GM12875 (cell line): ENCODE measurements around the gene MT3.
"Not testable (repeated sequence)": the region's sequence is repeated elsewhere in the genome, so short reads cannot be mapped to it uniquely, and the experiment has no call there.

ENCODE experiments used
- H3K4me3 ChIP-seq: one replicate; pipeline ENCODE4 v1.5.1; 2011; ENCODE audit warnings: low read depth, low read length, control low read depth
- CTCF ChIP-seq: IDR thresholded peaks from 2 replicates; pipeline ENCODE4 v1.5.1; 2011; ENCODE audit warnings: low read depth, mild to moderate bottlenecking, control low read depth, inconsistent platforms, low read length, moderate library complexity, borderline replicate concordance; ENCODE audit not compliant: insufficient read depth

Gene MT3

GRCh38 chr16:56617212-56618085, 28.1 kb downstream of the MT3 start:
- TF ChIP-seq CTCF, result no peak
- no peak overlapping the region for H3K4me3 ChIP-seq

DNA sequence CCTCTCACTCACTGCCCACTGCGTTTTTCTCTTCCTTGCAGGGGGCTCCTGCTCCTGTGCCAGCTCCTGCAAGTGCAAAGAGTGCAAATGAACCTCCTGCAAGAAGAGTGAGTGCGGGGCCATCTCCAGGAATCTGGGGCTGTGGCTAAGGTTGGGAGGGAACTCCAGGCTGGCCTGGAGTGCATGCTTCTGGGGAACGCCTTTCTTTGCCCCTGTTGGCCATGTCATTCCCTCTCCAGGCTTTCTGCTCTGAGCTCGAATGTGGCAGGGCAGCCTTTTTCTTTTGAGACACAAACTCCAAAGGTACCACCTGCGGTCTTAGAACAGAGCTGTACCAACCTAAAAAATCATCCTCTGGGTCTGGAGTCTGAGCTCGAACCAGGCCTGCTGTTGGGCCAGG, 28.8 kb downstream of the MT3 start:
- TF ChIP-seq CTCF, result no peak
- H3K4me3 ChIP-seq, result no peak overlapping the region

DNA sequence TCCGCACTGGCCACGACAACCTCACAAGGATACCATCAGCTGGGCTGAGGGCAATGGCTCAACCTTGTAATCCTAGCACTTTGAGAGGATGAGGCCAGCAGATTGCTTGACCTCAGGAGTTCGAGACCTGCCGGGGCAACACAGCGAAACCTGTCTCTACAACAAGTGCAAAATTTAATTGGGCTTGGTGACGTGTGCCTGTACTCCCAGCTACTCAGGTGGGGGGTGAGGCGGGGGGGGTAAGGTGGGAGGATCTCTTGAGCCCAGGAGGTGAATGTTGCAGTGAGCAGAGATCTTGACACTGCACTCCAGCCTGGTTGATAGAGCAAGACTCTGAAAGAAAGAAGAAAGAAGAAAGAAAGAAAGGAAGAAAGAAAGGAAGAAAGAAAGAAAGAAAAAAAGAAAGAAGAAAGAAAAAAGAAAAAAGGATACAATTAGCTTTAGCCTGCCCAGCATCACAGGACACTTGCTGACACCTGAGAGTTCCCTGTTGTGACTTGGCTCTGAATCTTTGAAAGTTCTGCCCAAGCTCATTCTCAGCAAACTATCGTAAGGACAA, 31.1 kb downstream of the MT3 start:
- H3K4me3 ChIP-seq, result no peak overlapping the region
- no peak for TF ChIP-seq CTCF

GRCh38 chr16:56621665-56622445, 32.5 kb downstream of the MT3 start:
- H3K4me3 ChIP-seq, result not testable (repeated sequence)

GRCh38 chr16:56623184-56623583, 33.9 kb downstream of the MT3 start:
- H3K4me3 ChIP-seq, result not testable (repeated sequence)

DNA sequence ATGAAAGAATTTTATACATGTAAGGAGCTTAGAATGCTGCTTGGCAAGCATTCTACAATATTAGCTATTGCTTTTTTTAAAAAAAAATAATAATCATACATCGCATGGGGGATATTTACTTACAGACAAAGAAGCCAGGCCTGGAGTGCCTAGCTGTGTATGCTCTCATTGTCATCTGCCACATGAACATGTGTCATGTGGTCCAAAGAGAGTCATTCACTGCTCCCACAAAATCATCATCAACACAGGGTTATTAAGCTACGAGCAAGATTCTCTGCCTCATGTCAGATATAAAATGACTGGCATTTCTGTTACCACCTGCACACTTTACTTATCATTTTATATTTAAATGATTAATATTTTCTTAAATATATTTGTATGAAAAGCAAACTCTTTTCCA, 34.3 kb downstream of the MT3 start:
- no peak overlapping the region for H3K4me3 ChIP-seq
- TF ChIP-seq CTCF, result no peak

DNA sequence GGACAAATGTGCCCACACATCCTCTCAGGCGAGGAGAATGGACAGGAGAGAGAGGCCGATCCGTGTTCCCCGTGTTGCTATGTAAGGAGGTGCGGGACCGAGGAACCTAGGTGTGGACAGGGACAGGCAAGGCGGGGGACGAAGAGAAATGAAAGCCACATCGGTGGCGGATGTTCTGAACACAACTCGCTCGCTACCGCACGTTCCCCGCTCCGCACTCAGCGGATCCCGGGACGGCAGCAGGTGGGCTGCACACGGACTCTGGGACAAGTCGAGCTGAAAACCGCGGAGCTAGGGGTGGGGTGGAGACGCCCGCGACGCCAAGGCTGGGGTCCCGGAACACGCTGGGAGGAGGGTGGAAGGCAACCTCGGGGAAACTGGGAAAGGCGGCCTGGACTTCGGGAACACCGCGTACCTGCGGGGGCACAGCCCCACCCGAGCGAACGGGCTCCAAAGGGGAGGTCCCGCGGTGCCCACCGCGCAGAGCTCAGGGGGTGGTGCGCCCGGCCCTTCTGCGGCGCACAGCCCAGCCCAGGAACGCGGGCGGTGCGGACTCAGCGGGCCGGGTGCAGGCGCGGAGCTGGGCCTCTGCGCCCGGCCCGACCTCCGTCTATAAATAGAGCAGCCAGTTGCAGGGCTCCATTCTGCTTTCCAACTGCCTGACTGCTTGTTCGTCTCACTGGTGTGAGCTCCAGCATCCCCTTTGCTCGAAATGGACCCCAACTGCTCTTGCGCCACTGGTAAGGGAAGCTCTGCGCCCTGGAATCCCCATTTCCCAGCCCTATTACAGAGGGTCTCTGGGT, 36.0 kb downstream of the MT3 start, which contains the start of gene MT1E:
TSS of gene MT1E (plus strand) at position 642 of the 803 bp plus-strand sequence. CDS start at position 713, 71 bp downstream.
- TF ChIP-seq CTCF, result no peak
- no peak within 1 kb of the TSS for H3K4me3 ChIP-seq
